Transverse colon (tissue), 4 donors: ENCODE results near the gene LRP2BP. TPM values are rescaled to one million over a fixed set of nuclear protein-coding genes. Genes with fewer than 3 reads are reported as not detected.

Experiments used
- DNase-seq: peaks from one replicate; pipeline ENCODE4 v3.0.0-alpha.2; 2019
- H3K27ac ChIP-seq, 4 donors: fragments of 200-600 bp; sonication (generic); 2 replicates each; pipeline ENCODE4 v1.5.1; 2016 to 2018; ENCODE audit warnings: inconsistent platforms in 4 of 4
- H3K27me3 ChIP-seq: fragments of 200-600 bp; sonication (generic); 2 replicates; pipeline ENCODE4 v1.5.1; 2017; ENCODE audit warnings: inconsistent platforms
- H3K36me3 ChIP-seq, 4 donors: fragments of 200-600 bp; sonication (generic); 2 replicates each; pipeline ENCODE4 v1.5.1; 2017 to 2019; ENCODE audit warnings: inconsistent platforms in 4 of 4
- H3K4me1 ChIP-seq, 4 donors: fragments of 200-600 bp; sonication (generic); 2 replicates each; pipeline ENCODE4 v1.5.1; 2017 to 2020; ENCODE audit warnings: inconsistent platforms in 4 of 4
- H3K4me3 ChIP-seq, 4 donors: fragments of 200-600 bp; sonication (generic); 1 replicate in 1 of 4; 2 replicates in 3 of 4; pipeline versions ENCODE4 v1.5.1 to v1.6.1; 2017 to 2019; ENCODE audit warnings: inconsistent platforms in 4 of 4
- H3K9me3 ChIP-seq, 2 donors: fragments of 200-600 bp; sonication (generic); 2 replicates each; pipeline ENCODE4 v1.5.1; 2017 to 2019; ENCODE audit warnings: inconsistent platforms in 2 of 2
- EP300 ChIP-seq: sonication (generic); formaldehyde crosslinking; IDR thresholded peaks from one replicate; pipeline ENCODE4 v1.6.1; 2017; ENCODE audit warnings: antibody characterized with exemption, low read depth
- POLR2A ChIP-seq: fragments of 450-650 bp; IDR thresholded peaks from one replicate; pipeline ENCODE4 v1.6.1; 2016; ENCODE audit warnings: antibody characterized with exemption, mild to moderate bottlenecking, moderate library complexity
- POLR2AphosphoS5 ChIP-seq, 3 donors: sonication (generic); formaldehyde crosslinking; IDR thresholded peaks; one replicate each; pipeline ENCODE4 v1.6.1; 2016; ENCODE audit warnings: antibody characterized with exemption in 3 of 3
- WGBS, 2 donors: methylation state at CpG; one replicate each; pipeline ENCODE4 v1.1.5; 2018; ENCODE audit warnings: low coverage in 1 of 2; 5-methylcytosine and 5-hydroxymethylcytosine counted together
- in situ Hi-C, 4 donors: fragments of 200-750 bp; cut with MboI; loops; one replicate each; pipeline versions ENCODE4 v1.15.0 to v1.15.1; 2017; ENCODE audit warnings: low sequenced_read_pairs in 3 of 4, low pct_ligation_motif_present in 1 of 4, low pct_unique_long_range_greater_than_20kb in 1 of 4
- intact Hi-C: fragments of 100-400 bp; cut with DNase I; formaldehyde crosslinking; loops from one replicate; pipeline ENCODE4 v1.15.1; 2023; ENCODE audit warnings: low total_unique reads
- total RNA-seq, 4 donors: library from RNA; depleted of rRNA; stranded (reverse); fragments of >200 nt; gene quantifications; one replicate each; pipeline ENCODE4 v1.1.0, GENCODE V29; 2016
- TF ChIP-seq, protein P1 (sequence below), 5 experiments: fragments of 200-600 bp in 3 of 5; fragments of 450-650 bp in 2 of 5; sonication (generic) in 3 of 5; IDR thresholded peaks; 1 replicate in 2 of 5; 2 replicates in 3 of 5; pipeline ENCODE4 v1.5.1; 2016 to 2017; ENCODE audit warnings: antibody characterized with exemption in 5 of 5, inconsistent platforms in 3 of 5, mild to moderate bottlenecking in 2 of 5, moderate library complexity in 1 of 5

The LRP2BP gene
- total RNA-seq, 4 donors from 2014 or later, result 0.55 to 20.1 (median 0.64) TPM; not detected in 1

DNA sequence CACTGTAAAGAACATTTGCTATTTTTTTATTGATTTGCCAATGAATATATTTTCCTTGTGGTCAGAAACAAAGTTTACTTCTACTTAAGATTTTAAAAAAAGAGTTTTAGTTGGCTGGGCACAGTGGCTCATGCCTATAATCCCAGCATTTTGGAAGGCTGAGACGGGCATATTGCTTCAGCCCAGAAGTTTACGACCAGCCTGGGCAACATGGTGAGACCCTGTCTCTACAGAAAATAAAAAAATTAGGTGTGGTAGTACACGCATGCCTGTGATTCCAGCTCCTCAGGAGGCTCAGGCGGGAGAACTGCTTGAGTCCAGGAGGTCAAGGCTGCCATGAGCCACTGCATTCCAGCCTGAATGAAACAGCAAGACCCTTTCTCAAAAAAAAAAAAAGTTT, 36.8 kb downstream of the LRP2BP start:
- DNase-seq, result no peak
- no peaks in the 10 kb centered on the region for H3K9me3 ChIP-seq
- no peaks in the 10 kb centered on the region for H3K27me3 ChIP-seq
- TF ChIP-seq, protein P1, sequence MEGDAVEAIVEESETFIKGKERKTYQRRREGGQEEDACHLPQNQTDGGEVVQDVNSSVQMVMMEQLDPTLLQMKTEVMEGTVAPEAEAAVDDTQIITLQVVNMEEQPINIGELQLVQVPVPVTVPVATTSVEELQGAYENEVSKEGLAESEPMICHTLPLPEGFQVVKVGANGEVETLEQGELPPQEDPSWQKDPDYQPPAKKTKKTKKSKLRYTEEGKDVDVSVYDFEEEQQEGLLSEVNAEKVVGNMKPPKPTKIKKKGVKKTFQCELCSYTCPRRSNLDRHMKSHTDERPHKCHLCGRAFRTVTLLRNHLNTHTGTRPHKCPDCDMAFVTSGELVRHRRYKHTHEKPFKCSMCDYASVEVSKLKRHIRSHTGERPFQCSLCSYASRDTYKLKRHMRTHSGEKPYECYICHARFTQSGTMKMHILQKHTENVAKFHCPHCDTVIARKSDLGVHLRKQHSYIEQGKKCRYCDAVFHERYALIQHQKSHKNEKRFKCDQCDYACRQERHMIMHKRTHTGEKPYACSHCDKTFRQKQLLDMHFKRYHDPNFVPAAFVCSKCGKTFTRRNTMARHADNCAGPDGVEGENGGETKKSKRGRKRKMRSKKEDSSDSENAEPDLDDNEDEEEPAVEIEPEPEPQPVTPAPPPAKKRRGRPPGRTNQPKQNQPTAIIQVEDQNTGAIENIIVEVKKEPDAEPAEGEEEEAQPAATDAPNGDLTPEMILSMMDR (IDR thresholded peaks at IDR 0.05), result no peak
- TF ChIP-seq POLR2A (no peak), POLR2AphosphoS5 (IDR thresholded peaks at IDR 0.05) (no peak), EP300 (no peak)
- intact Hi-C loops (no loop called here), in situ Hi-C loops (no loop called here)
- H3K36me3 ChIP-seq, result peaks cover 0 to 5% (median 0%) of the 10 kb centered on the region in 4 donors
- 89 to 93% methylated on average over 4 of the region's 4 CpGs for WGBS, 2 donors
- H3K27ac ChIP-seq, result no peak overlapping the region
- H3K4me1 ChIP-seq, result no peaks in the 10 kb centered on the region
- H3K4me3 ChIP-seq, result no peak overlapping the region

DNA sequence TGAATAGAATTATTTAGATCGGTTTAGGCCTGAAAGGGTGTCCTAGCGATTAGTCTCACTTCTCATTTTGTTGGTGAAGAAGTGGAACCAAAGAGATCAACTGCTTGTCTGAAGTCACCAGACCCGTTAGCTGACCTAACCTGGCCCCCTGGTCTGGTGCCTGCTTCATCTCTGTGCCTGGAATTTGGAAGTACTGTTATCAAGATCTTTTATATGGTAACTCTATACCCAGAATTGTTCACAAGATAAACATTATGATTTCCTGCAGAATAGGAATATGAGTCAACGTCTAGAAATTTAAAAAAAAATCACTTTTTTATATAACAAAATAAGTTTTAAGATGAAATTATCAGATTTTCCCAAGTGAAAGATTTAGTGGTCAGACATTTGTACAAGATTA, 37.2 kb downstream of the LRP2BP start:
- Histone ChIP-seq H3K27ac (no peak overlapping the region), H3K9me3 (no peaks in the 10 kb centered on the region), H3K36me3 (peaks cover 0 to 5% (median 0%) of the 10 kb centered on the region in 4 donors), H3K4me3 (no peak overlapping the region), H3K4me1 (no peaks in the 10 kb centered on the region), H3K27me3 (no peaks in the 10 kb centered on the region)
- no peak for DNase-seq
- 60 to 75% methylated on average over 4 of the region's 4 CpGs for WGBS, 2 donors
- no peak for TF ChIP-seq POLR2A
- intact Hi-C loops, result no loop called here
- in situ Hi-C loops, result no loop called here

DNA sequence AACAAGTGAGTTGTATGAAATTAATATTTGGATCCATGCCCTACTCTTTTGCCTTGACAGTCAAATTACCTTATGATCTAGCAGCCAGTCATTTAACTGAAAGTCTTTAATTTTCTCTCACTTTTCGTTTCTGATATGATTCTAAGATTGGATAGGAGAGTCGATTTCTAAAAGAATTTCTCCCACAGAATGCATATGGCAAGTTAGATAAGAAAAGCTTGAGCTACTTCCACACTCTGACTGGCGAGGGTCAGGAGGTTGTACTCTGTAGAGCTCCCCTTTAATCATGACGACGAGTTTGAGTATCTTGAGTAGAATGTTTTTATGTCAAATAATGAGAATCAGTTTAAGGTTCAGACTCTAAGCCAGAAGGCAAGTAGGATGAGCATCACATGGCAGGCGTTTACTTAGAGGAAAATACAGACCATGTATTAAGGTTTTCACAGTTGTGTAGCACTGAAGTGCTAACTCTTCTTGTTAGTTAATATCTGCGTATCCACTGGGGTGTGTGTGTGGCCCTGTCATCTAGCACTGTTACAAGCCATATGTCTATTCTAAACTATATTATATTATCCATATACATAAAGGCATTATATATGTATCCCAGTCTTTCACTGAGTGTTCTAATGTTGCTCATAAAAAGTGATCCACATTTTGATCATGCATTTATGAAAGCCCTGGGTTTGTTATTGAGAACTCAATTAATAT, 37.8 kb downstream of the LRP2BP start:
- intact Hi-C loops, result no loop called here
- DNase-seq, result no peak
- H3K4me3 ChIP-seq, result no peak overlapping the region
- no peaks in the 10 kb centered on the region for H3K9me3 ChIP-seq
- H3K27me3 ChIP-seq, result no peaks in the 10 kb centered on the region
- H3K27ac ChIP-seq, result no peak overlapping the region
- TF ChIP-seq, protein P1 (IDR thresholded peaks at IDR 0.05), result no peak
- TF ChIP-seq POLR2A (no peak), POLR2AphosphoS5 (IDR thresholded peaks at IDR 0.05) (no peak), EP300 (no peak)
- peaks cover 0 to 5% (median 0%) of the 10 kb centered on the region in 4 donors for H3K36me3 ChIP-seq
- in situ Hi-C loops, result no loop called here
- H3K4me1 ChIP-seq, result no peaks in the 10 kb centered on the region
- WGBS, 2 donors, result 80 to 84% methylated on average over 7 of the region's 7 CpGs

DNA sequence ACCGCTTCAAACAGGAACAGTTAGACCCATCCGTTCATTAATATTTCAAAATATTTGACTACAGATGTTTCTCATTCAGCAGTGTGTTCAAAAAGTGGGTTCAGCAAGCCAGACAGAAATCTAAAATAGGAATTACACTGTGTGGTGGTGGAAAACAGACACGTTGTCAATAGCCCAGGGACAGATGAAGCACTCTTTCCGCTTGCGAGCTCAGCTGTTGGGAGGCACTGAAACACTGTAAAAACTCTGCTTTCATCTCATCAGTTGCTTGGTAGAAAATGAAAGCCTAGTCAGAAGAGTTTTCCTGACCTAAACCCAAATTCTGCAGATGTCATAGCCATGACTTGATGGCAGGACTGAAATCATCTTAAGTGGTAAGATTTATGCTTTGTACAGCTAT, 38.5 kb downstream of the LRP2BP start:
- DNase-seq, result no peak
- intact Hi-C loops (no loop called here), in situ Hi-C loops (no loop called here)

More for the DNA sequence above, 38.5 kb downstream of the LRP2BP start:
- Histone ChIP-seq H3K36me3 (peaks cover 0 to 5% (median 0%) of the 10 kb centered on the region in 4 donors), H3K27ac (no peak overlapping the region), H3K4me3 (no peak overlapping the region), H3K4me1 (no peaks in the 10 kb centered on the region), H3K27me3 (no peaks in the 10 kb centered on the region), H3K9me3 (no peaks in the 10 kb centered on the region)
- no peak for TF ChIP-seq EP300
- TF ChIP-seq, protein P1 (IDR thresholded peaks at IDR 0.05), result no peak
- TF ChIP-seq POLR2AphosphoS5 (IDR thresholded peaks at IDR 0.05), result no peak
- no peak for TF ChIP-seq POLR2A
- 89 to 91% methylated on average over 5 of the region's 5 CpGs for WGBS, 2 donors
